HepG2 (cell line): Measurements from ENCODE around the gene GLYR1. TPM values are rescaled to one million over a fixed set of nuclear protein-coding genes. Genes with fewer than 3 reads are reported as not detected.

Experiments used
- KMT2B ChIP-seq: IDR thresholded peaks from 2 replicates; pipeline ENCODE4 v1.6.1; 2016; ENCODE audit warnings: missing genetic modification reagents, missing compliant biosample characterization
- MAFK ChIP-seq, 2 experiments: IDR thresholded peaks in 1 of 2; conservative IDR thresholded peaks in 1 of 2; 2 replicates each; pipeline ENCODE4 v1.6.1; 2011; ENCODE audit warnings: improper control_type of control experiment in 2 of 2, low read length in 2 of 2
- SPEN ChIP-seq: sonication (generic); formaldehyde crosslinking; IDR thresholded peaks from 2 replicates; pipeline ENCODE4 v1.5.1; 2020; ENCODE audit warnings: low read depth, mild to moderate bottlenecking, missing genetic modification reagents
- SRY ChIP-seq: sonication (generic); formaldehyde crosslinking; IDR thresholded peaks from 2 replicates; pipeline ENCODE4 v1.8.0; 2022; ENCODE audit warnings: mild to moderate bottlenecking, missing genetic modification reagents
- TP53 ChIP-seq: sonication (generic); formaldehyde crosslinking; conservative IDR thresholded peaks from 2 replicates; pipeline ENCODE4 v1.4.0; 2020; ENCODE audit warnings: missing genetic modification reagents
- ZBTB40 ChIP-seq, 2 experiments: fragments of 450-650 bp in 1 of 2; sonication (generic) in 1 of 2; formaldehyde crosslinking in 1 of 2; IDR thresholded peaks; 2 replicates each; pipeline versions ENCODE4 v1.6.1 to v1.8.0; 2016 to 2022; ENCODE audit warnings: antibody characterized with exemption in 1 of 2, mild to moderate bottlenecking in 1 of 2, missing genetic modification reagents in 1 of 2
- ZKSCAN5 ChIP-seq: sonication (generic); formaldehyde crosslinking; IDR thresholded peaks from 2 replicates; pipeline ENCODE4 v1.5.1; 2020; ENCODE audit warnings: mild to moderate bottlenecking, missing genetic modification reagents
- ZNF143 ChIP-seq: sonication (generic); formaldehyde crosslinking; IDR thresholded peaks from 2 replicates; pipeline ENCODE4 v1.4.0; 2020; ENCODE audit warnings: missing genetic modification reagents
- ZNF333 ChIP-seq: sonication (generic); formaldehyde crosslinking; IDR thresholded peaks from 2 replicates; pipeline ENCODE4 v1.4.0; 2020; ENCODE audit warnings: mild to moderate bottlenecking, missing genetic modification reagents, borderline replicate concordance
- ZNF33A ChIP-seq: sonication (generic); formaldehyde crosslinking; IDR thresholded peaks from 2 replicates; pipeline ENCODE4 v1.5.1; 2020; ENCODE audit warnings: missing genetic modification reagents, mild to moderate bottlenecking, moderate library complexity, borderline replicate concordance
- ZNF430 ChIP-seq: sonication (generic); formaldehyde crosslinking; IDR thresholded peaks from 2 replicates; pipeline ENCODE4 v1.9.0; 2021; ENCODE audit warnings: mild to moderate bottlenecking, missing genetic modification reagents
- ZNF788 ChIP-seq: sonication (generic); formaldehyde crosslinking; IDR thresholded peaks from 2 replicates; pipeline ENCODE4 v1.5.0; 2020; ENCODE audit warnings: mild to moderate bottlenecking, missing genetic modification reagents, borderline replicate concordance
- polyA plus RNA-seq, 8 experiments: library from polyadenylated mRNA; depleted of rRNA in 3 of 8; stranded (reverse) in 7 of 8; unstranded in 1 of 8; fragments of >200 nt; fragmentation: Illumina TruSeq in 4 of 8; extraction: Trizol in 4 of 8; gene quantifications; 2 replicates each; pipeline versions ENCODE4 v1.2.1 to v1.2.3, GENCODE V29; 2011 to 2016; ENCODE audit warnings: low read depth in 4 of 8, missing spikeins in 1 of 8, mixed read lengths in 1 of 8; ENCODE audit not compliant: insufficient read depth in 1 of 8
- total RNA-seq, 5 experiments: library from RNA; depleted of rRNA; stranded (reverse); fragments of >200 nt; fragmentation: Illumina TruSeq; extraction: Trizol; gene quantifications; 2 replicates each; pipeline ENCODE4 v1.2.3, GENCODE V29; 2016; ENCODE audit warnings: low read depth in 1 of 5
- TF ChIP-seq, protein P1 (sequence below): sonication (generic); formaldehyde crosslinking; conservative IDR thresholded peaks from 2 replicates; pipeline ENCODE4 v1.8.0; 2022; ENCODE audit warnings: mild to moderate bottlenecking, moderate library complexity, missing genetic modification reagents
- TF ChIP-seq, protein P2 (sequence below): sonication (generic); formaldehyde crosslinking; conservative IDR thresholded peaks from 2 replicates; pipeline ENCODE4 v1.8.1; 2023; ENCODE audit warnings: missing genetic modification reagents
- TF ChIP-seq, protein P3 (sequence below): sonication (generic); formaldehyde crosslinking; IDR thresholded peaks from 2 replicates; pipeline ENCODE4 v1.4.0; 2020; ENCODE audit warnings: mild to moderate bottlenecking, missing genetic modification reagents

Gene GLYR1
- total and polyA plus RNA-seq, 2 of the 13 experiments (the other 11 are each of a cell fraction or from before 2014, with no cell fraction given): 28.3 to 48.7 TPM

GRCh38 chr16:4766875-4767628 lies 80.0 kb downstream of the GLYR1 start, which contains the start of gene ZNF500 (continued):
- TF ChIP-seq, protein P1, sequence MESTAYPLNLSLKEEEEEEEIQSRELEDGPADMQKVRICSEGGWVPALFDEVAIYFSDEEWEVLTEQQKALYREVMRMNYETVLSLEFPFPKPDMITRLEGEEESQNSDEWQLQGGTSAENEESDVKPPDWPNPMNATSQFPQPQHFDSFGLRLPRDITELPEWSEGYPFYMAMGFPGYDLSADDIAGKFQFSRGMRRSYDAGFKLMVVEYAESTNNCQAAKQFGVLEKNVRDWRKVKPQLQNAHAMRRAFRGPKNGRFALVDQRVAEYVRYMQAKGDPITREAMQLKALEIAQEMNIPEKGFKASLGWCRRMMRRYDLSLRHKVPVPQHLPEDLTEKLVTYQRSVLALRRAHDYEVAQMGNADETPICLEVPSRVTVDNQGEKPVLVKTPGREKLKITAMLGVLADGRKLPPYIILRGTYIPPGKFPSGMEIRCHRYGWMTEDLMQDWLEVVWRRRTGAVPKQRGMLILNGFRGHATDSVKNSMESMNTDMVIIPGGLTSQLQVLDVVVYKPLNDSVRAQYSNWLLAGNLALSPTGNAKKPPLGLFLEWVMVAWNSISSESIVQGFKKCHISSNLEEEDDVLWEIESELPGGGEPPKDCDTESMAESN (CRISPR knock-in tag): peak; percentile 90
- TF ChIP-seq ZNF333 (0 out of 2 replicates have a peak, but pooled peaks have one; percentile 75), MAFK (conservative IDR thresholded peaks at IDR 0.05 in 1 of 2, IDR thresholded peaks at IDR 0.05 in 1 of 2; ENCODE audit: low read length in 2 of 2) (no peak), ZNF430 (CRISPR knock-in tag) (no peak), KMT2B (CRISPR knock-in tag) (peak; percentile 81), ZNF33A (no peak), ZNF788 (CRISPR knock-in tag) (peak; percentile 47; the same call in 1 of the 2 replicates), TP53 (CRISPR knock-in tag) (peak; percentile 40; the same call in 1 of the 2 replicates), ZKSCAN5 (CRISPR knock-in tag) (no peak), ZNF143 (peak; percentile 98), SPEN (CRISPR knock-in tag) (peak; percentile 89), ZBTB40 (IDR thresholded peaks at IDR 0.05) (no peak), ZBTB40 (CRISPR knock-in tag; IDR thresholded peaks at IDR 0.05) (peak; percentile 55; the same call in 1 of the 2 replicates), SRY (peak; percentile 77; the same call in 1 of the 2 replicates)
- TF ChIP-seq, protein P2, sequence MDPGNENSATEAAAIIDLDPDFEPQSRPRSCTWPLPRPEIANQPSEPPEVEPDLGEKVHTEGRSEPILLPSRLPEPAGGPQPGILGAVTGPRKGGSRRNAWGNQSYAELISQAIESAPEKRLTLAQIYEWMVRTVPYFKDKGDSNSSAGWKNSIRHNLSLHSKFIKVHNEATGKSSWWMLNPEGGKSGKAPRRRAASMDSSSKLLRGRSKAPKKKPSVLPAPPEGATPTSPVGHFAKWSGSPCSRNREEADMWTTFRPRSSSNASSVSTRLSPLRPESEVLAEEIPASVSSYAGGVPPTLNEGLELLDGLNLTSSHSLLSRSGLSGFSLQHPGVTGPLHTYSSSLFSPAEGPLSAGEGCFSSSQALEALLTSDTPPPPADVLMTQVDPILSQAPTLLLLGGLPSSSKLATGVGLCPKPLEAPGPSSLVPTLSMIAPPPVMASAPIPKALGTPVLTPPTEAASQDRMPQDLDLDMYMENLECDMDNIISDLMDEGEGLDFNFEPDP (CRISPR knock-in tag): 0 out of 2 replicates have a peak, but pooled peaks have one; percentile 27
- TF ChIP-seq, protein P3, sequence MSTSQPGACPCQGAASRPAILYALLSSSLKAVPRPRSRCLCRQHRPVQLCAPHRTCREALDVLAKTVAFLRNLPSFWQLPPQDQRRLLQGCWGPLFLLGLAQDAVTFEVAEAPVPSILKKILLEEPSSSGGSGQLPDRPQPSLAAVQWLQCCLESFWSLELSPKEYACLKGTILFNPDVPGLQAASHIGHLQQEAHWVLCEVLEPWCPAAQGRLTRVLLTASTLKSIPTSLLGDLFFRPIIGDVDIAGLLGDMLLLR (CRISPR knock-in tag): peak; percentile 83
